Activated T-cell treated with anti-CD3 and anti-CD28 coated beads, Interleukin-2, amount 50 U/mL, for 4 hours (primary cell): ENCODE results near the gene XPNPEP1. TPM values are rescaled to one million over a fixed set of nuclear protein-coding genes. Genes with fewer than 3 reads are reported as not detected.
A peak's percentile ranks its signal among the peaks of the same experiment; 100 is the strongest.
"Not testable (repeated sequence)": the region's sequence is repeated elsewhere in the genome, so short reads cannot be mapped to it uniquely, and the experiment has no call there.

ENCODE experiments used
- ATAC-seq, 2 donors: fragments of 200-7000 bp; cut with Tn5 transposase; one replicate each; pipeline ENCODE4 v1.10.0; 2021
- DNase-seq: peaks from one replicate; pipeline ENCODE4 v3.0.0-alpha.2; 2020
- H3K27me3 Mint-ChIP-seq: one replicate; pipeline ENCODE4 v1.8.0; 2021; ENCODE audit warnings: low read depth, mixed read lengths
- H3K36me3 Mint-ChIP-seq: one replicate; pipeline ENCODE4 v1.8.0; 2022; ENCODE audit warnings: mixed read lengths; ENCODE audit not compliant: insufficient read depth
- H3K4me1 Mint-ChIP-seq: one replicate; pipeline ENCODE4 v1.8.0; 2021; ENCODE audit warnings: low read depth, mixed read lengths
- H3K4me3 Mint-ChIP-seq: one replicate; pipeline ENCODE4 v1.8.0; 2021; ENCODE audit warnings: mild to moderate bottlenecking, moderate library complexity, mixed read lengths
- H3K9me3 Mint-ChIP-seq: one replicate; pipeline ENCODE4 v1.8.0; 2021; ENCODE audit warnings: mixed read lengths
- total RNA-seq, 3 donors: library from RNA; stranded (reverse); gene quantifications; one replicate each; pipeline ENCODE4 v1.2.1, GENCODE V29; 2021

Gene XPNPEP1
- total RNA-seq, 3 donors from 2014 or later = 57.0 to 62.6 (median 62.4) TPM

DNA sequence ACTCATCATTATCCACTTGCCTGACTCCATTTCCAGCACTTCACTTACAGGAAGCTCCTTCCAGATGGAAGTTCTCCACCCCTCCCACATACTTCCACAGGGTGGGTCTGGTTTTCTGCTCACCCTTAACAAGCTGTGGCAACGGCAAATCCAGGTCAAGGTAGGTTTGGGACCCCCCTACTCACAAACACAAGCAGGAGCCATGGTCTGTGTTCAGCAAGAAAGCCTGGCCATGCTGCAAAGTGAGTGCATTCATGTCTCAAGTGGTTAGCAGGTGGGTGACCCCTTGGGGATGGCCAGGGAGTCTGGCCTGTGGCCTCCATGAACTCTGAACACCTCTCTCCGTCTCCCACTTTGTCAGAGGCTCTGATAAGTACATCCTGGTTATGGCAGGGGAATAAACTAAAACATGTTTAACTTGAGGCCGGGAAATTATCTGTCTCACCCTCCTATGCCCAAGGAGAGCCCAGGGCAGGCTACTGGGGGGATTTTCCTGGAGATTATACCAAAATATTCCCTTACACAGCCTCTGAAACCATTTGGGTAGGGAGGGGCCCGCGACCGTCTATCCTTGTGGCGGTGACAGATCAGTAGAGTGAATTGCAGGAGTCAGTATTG is 844 bp downstream of the XPNPEP1 start:
- Mint-ChIP-seq H3K4me1 (peaks cover 54% of the 10 kb centered on the region), H3K4me3 (peak overlapping the region; percentile 92), H3K36me3 (peaks cover 3% of the 10 kb centered on the region), H3K27me3 (no peaks in the 10 kb centered on the region), H3K9me3 (no peaks in the 10 kb centered on the region)
- peak in 1 of 2 donors; percentile 2 for ATAC-seq
- DNase-seq = no peak

DNA sequence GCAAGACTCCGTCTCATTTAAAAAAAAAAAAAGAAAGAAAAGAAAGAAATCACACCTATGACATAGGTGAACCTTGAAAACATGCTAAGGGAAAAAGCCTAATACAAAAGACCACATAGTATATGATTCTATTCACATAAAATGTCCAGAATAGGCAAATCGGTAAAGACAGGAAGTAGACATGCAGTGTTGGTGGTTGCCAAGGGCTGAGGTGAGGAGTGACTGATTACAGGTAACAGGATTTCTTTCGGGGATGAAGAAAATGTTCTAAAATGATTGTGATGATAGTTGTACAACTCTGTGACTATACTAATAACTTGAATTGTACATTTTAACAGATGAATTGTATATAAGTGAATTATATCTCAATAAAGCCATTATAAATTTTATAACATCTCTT is 3.3 kb downstream of the XPNPEP1 start:
- peak overlapping the region; percentile 16 for H3K4me3 Mint-ChIP-seq
- H3K9me3 Mint-ChIP-seq = no peaks in the 10 kb centered on the region
- no peak for DNase-seq
- peaks cover 6% of the 10 kb centered on the region for H3K36me3 Mint-ChIP-seq
- H3K4me1 Mint-ChIP-seq = peaks cover 74% of the 10 kb centered on the region
- H3K27me3 Mint-ChIP-seq = no peaks in the 10 kb centered on the region
- no peak for ATAC-seq

DNA sequence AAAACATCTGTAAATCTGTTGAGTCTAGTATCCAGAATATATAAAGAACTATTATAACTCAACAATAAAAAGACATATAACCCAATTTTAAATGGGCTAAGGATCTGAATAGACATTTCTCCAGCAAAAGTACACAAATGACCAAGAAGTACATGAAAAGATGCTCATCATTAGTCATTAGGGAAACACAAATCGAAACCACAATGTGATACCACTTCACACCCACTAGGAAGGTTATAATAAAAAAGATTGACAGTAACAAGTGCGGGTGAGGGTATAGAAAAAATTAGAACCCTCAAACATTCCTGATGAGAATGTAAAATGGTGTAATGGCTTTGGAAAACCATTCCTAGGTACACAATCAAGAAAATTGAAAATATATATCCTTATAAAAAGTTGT is 4.1 kb downstream of the XPNPEP1 start:
- peaks cover 9% of the 10 kb centered on the region for H3K36me3 Mint-ChIP-seq

DNA sequence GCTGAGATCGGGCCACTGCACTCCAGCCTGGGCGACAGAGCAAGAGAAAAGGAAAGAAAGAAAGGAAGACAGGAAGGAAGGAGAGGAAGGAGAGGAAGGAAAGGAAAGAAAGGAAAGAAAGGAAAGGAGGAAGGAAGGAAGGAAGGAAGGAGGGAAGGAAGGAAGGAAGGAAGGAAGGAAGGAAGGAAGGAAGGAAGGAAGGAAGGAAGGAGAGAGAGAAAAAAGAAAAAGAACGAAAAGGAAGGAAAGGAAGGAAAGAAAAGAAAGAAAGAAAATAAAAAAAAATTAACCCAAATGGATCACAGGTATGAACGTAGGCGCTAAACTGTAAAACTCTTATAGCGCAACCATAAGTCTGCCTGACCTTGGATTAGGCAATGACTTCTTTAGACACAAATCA is 4.6 kb downstream of the XPNPEP1 start:
- H3K27me3 Mint-ChIP-seq, DNase-seq, H3K4me3 Mint-ChIP-seq, ATAC-seq, H3K9me3 Mint-ChIP-seq: not testable (repeated sequence)
- Mint-ChIP-seq H3K4me1 (peaks cover 75% of the 10 kb centered on the region), H3K36me3 (peaks cover 12% of the 10 kb centered on the region)

More for the DNA sequence above, 4.1 kb downstream of the XPNPEP1 start:
- no peaks in the 10 kb centered on the region for H3K27me3 Mint-ChIP-seq
- ATAC-seq (peak in 1 of 2 donors; percentile 23), DNase-seq (no peak)
- H3K9me3 Mint-ChIP-seq = no peaks in the 10 kb centered on the region
- H3K4me1 Mint-ChIP-seq = peaks cover 75% of the 10 kb centered on the region
- H3K4me3 Mint-ChIP-seq = no peak overlapping the region

DNA sequence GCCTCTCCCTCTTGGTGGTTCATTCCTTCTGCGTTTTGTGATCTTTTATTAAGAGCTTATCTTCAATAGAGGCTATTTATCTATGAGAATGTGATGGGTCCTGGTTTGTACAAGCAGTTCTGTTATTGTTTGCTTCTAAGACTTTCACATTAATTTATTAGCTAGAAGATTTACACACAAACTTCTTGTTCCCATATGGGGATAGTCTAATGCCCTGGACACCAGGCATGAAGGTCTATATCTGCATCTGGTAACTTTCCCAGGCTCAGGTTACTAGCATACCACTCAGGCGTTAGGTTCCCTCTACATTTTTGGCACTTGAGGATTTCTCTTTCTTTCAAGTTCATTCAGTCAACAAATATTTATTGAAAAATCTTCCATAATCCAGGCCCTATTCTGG is 7.7 kb downstream of the XPNPEP1 start:
- Mint-ChIP-seq H3K4me1 (peaks cover 79% of the 10 kb centered on the region), H3K36me3 (peaks cover 21% of the 10 kb centered on the region), H3K9me3 (no peaks in the 10 kb centered on the region), H3K4me3 (peak overlapping the region; percentile 11), H3K27me3 (no peaks in the 10 kb centered on the region)
- ATAC-seq (no peak), DNase-seq (no peak)

DNA sequence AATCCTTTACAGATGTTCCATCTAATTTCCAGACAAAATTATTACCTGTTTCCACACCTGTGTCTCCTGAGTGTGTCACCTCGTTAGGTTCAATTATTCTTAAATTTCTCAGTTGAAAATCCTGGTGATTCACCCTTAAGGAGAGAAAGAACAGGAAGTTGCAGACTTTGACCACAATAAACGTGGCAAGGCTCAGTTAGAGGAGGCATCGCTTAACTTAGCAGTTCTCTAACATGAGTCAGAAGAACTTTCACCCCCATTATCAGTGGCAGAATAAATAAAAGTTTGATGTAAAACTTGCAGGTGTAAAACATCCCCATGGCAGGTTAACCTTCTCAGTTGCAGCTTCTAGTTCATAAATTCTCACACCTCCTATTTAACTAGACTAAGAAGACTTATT is 8.3 kb downstream of the XPNPEP1 start:
- DNase-seq = peak; percentile 36
- Mint-ChIP-seq H3K9me3 (no peaks in the 10 kb centered on the region), H3K4me3 (peak overlapping the region; percentile 11), H3K27me3 (no peaks in the 10 kb centered on the region), H3K36me3 (peaks cover 24% of the 10 kb centered on the region), H3K4me1 (peaks cover 79% of the 10 kb centered on the region)
- ATAC-seq = peak; percentile 92 to 93

DNA sequence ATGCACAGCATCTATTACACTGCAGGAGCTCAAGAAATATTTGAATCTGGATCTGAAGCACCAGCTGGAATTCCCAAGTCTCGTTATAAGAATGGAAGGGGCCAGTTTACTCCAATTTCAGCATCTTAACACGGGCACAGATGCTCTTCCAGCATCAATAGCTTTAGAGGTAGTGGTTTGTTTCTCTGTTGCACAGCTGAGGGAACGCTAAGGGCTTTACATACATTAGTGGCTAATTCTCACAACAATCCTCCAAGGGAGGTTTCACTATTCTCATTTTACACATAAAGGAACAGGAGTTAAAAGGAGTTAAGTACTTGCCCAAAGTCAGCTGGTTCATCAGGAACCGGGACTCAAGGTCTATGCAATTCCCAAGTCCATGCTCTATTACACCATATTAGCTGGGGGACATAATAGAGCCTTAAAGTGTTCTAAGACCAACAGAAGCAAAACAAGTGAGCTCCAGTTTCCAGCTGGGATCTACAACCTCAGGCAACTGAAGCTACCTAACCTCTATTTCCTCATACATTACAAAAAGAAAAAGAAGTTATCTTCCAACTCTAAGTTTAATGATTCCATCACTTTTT is 9.9 kb downstream of the XPNPEP1 start:
- no peak for DNase-seq
- Mint-ChIP-seq H3K36me3 (peaks cover 28% of the 10 kb centered on the region), H3K4me1 (peaks cover 71% of the 10 kb centered on the region), H3K27me3 (no peaks in the 10 kb centered on the region), H3K9me3 (no peaks in the 10 kb centered on the region), H3K4me3 (no peak overlapping the region)
- no peak for ATAC-seq

DNA sequence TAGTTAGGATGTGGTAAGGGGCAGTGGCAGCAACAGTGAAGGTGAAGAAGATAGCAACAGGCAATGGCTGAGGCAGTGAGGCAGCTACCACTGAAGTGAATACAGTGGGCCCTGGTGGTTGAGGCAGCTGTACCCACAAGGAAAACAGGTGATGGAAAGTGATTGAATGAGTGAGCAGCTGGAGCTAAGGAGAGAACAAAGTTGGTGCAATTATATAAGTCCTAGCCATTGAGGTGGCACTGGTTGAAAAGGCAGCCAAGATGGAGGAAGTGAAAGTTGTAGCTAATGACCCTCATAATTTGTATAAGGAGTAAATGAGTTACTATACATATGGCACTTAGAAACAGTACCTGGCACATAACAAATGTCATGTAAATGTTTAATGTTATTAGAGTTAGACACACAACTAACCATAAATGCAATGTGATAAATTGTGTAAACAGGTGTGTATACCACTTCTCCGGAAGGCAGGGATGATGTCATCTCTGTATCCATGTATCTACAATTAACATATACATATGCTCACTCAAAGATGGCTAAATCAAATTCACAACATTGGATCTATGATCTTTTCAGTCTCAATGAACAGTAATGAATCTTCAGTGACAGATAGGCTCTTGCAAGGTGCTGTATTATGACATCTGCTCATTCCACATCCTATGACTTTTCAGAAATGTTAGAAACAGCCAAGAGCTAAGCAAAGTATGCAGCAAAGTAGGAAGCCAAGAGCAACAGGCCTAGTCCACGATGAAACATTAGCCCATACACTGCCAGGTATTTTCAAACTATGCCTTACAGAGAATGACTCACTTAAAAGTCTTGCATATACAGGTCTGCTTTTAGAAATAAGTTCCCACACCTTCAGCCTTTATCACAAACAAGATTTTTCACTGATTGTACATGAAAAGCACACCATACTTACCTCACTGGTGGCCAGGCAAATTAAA is 10.7 kb downstream of the XPNPEP1 start:
- DNase-seq (no peak), ATAC-seq (no peak)
- H3K4me3 Mint-ChIP-seq = no peak overlapping the region
- H3K36me3 Mint-ChIP-seq = peaks cover 33% of the 10 kb centered on the region
- peaks cover 71% of the 10 kb centered on the region for H3K4me1 Mint-ChIP-seq
- H3K27me3 Mint-ChIP-seq = no peaks in the 10 kb centered on the region
- no peaks in the 10 kb centered on the region for H3K9me3 Mint-ChIP-seq

DNA sequence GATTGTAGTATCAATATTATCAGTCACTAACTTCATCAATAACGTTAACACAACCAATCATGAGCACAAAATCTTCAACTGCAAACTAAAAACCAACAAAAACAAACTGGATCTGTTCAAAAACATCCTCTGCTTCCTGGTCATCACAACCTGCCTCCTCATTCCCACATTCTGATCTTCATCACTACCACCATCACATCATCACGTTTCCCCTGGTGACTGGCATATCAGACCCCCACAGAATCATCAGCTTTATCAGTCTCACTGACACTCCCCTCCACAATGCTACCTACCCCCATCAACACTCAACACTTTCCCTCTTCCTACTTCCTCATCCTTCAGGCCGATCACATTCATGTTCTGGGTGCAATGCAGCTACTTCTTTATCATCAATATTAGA is 11.4 kb downstream of the XPNPEP1 start:
- H3K27me3 Mint-ChIP-seq = no peaks in the 10 kb centered on the region
- H3K36me3 Mint-ChIP-seq = peaks cover 40% of the 10 kb centered on the region
- no peak overlapping the region for H3K4me3 Mint-ChIP-seq
- no peaks in the 10 kb centered on the region for H3K9me3 Mint-ChIP-seq
- peaks cover 71% of the 10 kb centered on the region for H3K4me1 Mint-ChIP-seq
- no peak for ATAC-seq
- DNase-seq = no peak

DNA sequence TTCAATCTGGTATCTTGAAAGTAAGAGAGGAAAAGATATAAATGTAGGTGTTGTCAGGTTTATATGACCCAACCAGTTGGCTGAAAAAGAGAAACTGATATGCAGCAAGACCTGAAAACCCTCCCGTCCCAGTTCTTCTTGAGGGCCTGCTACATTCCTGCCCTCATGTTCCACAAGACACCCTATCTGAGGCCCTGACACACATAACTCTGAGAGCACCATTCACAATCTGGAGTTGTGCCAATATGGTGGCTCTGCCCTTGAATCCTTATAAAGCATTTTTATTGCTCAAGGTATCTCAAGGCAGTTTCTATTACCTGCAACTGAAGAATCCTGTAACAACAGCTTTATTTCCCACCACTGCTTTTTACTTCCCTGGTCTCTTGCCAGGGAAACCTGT is 17.0 kb downstream of the XPNPEP1 start:
- Mint-ChIP-seq H3K4me1 (peaks cover 56% of the 10 kb centered on the region), H3K4me3 (no peak overlapping the region), H3K36me3 (peaks cover 54% of the 10 kb centered on the region), H3K9me3 (no peaks in the 10 kb centered on the region), H3K27me3 (no peaks in the 10 kb centered on the region)
- DNase-seq = no peak
- no peak for ATAC-seq

DNA sequence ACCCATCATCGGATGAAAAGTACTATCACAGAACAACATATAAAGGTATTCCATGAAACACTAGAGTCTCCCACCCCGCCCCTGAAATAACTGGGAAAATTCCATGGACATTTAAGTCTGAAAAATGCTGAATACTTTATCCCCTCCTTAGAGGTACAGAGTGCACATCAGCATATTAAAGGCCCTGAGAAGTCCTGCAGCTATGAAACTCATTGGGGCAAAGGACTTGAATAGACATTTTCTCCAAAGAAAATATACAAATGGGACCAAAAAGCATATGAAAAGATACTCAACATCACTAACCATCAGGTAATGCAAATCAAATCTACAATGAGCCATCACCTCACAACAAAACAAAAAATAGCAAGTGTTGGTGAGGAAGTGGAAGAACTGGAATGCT is 18.9 kb downstream of the XPNPEP1 start:
- ATAC-seq (no peak), DNase-seq (no peak)
- H3K36me3 Mint-ChIP-seq = peaks cover 56% of the 10 kb centered on the region
- H3K4me1 Mint-ChIP-seq = peaks cover 50% of the 10 kb centered on the region
- no peaks in the 10 kb centered on the region for H3K9me3 Mint-ChIP-seq
- H3K4me3 Mint-ChIP-seq = no peak overlapping the region
- no peaks in the 10 kb centered on the region for H3K27me3 Mint-ChIP-seq

DNA sequence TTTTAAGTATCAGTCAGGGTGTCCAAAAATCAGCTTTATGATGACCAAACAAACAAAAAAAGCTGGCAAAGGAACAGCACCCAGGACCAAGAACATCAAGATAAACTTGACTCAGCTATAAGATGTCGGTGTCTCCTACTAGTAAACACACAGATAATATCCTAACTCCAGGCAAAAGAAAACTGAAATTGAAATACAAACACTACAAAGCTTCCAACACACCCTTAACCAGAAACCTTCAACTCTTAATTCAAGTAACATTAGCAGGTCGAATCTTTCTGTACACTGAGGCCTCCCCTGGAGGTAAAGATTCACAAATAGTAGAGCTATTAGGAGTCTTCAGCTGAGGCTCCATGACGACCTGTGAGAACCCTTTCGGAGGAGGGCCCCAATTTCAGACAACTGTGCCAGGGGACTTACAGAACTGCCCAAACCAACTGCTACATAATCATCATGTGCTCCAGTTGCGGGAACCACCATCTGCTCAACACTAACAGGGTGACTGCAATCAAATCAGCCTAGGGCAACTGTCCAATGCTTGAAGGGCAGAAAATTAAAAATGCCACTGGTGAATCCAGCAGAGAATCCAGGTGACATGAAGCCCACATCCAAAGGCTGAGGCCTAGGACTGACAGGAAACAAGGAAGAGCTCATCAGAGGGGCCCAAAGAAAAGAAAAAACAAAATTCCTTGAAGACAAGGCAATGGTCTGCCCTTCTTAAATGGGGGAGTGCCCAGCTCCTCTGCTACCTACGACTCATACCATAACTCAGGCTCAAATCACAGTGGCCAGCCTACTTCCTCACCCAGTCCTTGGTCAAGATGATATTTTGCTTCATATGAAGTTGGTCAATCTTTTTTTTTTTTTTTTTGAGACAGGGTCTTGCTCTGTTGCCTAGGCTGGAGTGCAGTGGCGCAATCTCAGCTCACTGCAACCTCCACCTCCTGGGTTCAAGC is 20.0 kb downstream of the XPNPEP1 start:
- Mint-ChIP-seq H3K4me3 (peak overlapping the region; percentile 45), H3K9me3 (no peaks in the 10 kb centered on the region), H3K27me3 (no peaks in the 10 kb centered on the region), H3K36me3 (peaks cover 59% of the 10 kb centered on the region), H3K4me1 (peaks cover 59% of the 10 kb centered on the region)
- ATAC-seq (peak; percentile 69 to 84), DNase-seq (no peak)

DNA sequence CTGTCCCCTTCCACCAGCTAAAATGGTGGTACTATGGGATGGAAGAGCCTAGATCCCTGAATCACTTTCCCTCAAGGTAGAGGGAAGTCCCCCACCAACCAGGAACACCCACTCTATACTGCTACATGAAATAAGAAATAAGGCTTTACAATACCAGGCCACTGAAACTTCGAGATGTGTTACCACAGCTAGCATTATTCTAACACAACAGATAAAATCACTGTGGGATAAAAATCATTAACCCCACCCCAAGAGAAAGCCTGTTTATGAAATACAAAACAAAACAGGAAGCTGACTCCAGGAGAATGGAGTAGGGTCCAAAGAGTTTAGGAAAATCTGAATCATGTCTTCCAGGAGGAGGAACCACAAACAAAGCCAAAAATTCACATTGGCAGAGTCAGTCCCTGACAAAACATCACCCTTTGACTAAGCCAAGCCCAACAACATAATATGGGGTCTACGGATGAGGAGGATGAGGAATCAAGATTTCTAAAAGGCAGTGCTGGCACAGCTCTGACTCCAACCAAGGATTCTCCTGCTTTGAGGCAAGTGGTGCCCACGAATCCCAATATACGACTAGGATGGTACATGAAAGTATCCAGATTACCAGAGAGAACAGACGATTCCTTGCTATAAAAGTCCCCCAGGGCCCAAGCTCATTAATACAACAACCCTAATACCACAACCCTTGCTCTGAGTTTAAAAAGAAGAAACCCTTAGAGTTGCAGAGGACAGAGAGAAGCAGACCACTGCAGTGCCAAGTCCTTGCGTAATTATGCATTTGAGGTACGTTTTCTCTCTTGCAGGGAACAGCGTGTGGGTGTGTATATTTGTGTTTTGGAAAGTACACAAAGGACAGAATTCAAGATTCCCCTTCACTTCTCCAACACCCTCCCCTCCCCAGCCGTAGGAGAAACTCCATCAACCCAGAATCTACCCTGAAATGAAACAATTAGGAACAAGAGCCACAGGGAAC is 23.7 kb downstream of the XPNPEP1 start:
- peaks cover 39% of the 10 kb centered on the region for H3K36me3 Mint-ChIP-seq
- H3K9me3 Mint-ChIP-seq = no peaks in the 10 kb centered on the region
- H3K4me1 Mint-ChIP-seq = peaks cover 77% of the 10 kb centered on the region
- DNase-seq = no peak
- ATAC-seq = peak; percentile 42 to 53
- H3K27me3 Mint-ChIP-seq = no peaks in the 10 kb centered on the region
- H3K4me3 Mint-ChIP-seq = no peak overlapping the region
